Panc1 (cell line): ENCODE measurements around the gene CSRNP2. TPM values are rescaled to one million over a fixed set of nuclear protein-coding genes. Genes with fewer than 3 reads are reported as not detected.

Experiments used
- ATAC-seq: fragments of 200-7000 bp; cut with Tn5 transposase; 2 replicates; pipeline ENCODE4 v1.9.1; 2020; ENCODE audit warnings: mild to moderate bottlenecking, moderate library complexity
- BruUV-seq: library from RNA; stranded (reverse); fragments of 400-500 nt; replicated peaks from 2 replicates; lab custom pipeline; 2021; lab: Mats Ljungman, UMichigan
- CTCF ChIA-PET: fragments of 300-600 bp; sonication (Branson Sonifier 250); formaldehyde crosslinking; loops from one replicate; lab custom pipeline; 2022; ENCODE audit warnings: antibody characterized with exemption; lab: Charles Lee
- POLR2A ChIA-PET: fragments of 300-600 bp; sonication (Branson Sonifier 250); formaldehyde crosslinking; loops from one replicate; lab custom pipeline; 2022; ENCODE audit warnings: antibody characterized with exemption; lab: Charles Lee
- DNase-seq: peaks from one replicate; pipeline ENCODE4 v3.0.0-alpha.2; 2010; ENCODE audit warnings: low read depth, low spot score
- H3K27ac ChIP-seq: 2 replicates; pipeline ENCODE4 v1.5.1; 2011; ENCODE audit warnings: mild to moderate bottlenecking, low read length, inconsistent platforms
- H3K27me3 ChIP-seq: fragments of 200-500 bp; sonication (Bioruptor generic); 2 replicates; pipeline ENCODE4 v1.6.0; 2014; ENCODE audit warnings: low read length, inconsistent platforms; ENCODE audit not compliant: control insufficient read depth, insufficient read depth
- H3K36me3 ChIP-seq: fragments of 200-500 bp; sonication (Bioruptor generic); 2 replicates; pipeline ENCODE4 v1.5.1; 2014; ENCODE audit warnings: inconsistent platforms, mild to moderate bottlenecking, low read length, moderate library complexity; ENCODE audit not compliant: control insufficient read depth, insufficient read depth
- H3K4me1 ChIP-seq: 2 replicates; pipeline ENCODE4 v1.5.1; 2011; ENCODE audit warnings: inconsistent platforms, mild to moderate bottlenecking, low read length, moderate library complexity; ENCODE audit not compliant: control insufficient read depth, insufficient read depth
- H3K4me3 ChIP-seq, 2 experiments: 2 replicates each; pipeline ENCODE4 v1.5.1; 2011 to 2012; ENCODE audit warnings: low read depth in 2 of 2, low read length in 2 of 2, mild to moderate bottlenecking in 2 of 2, inconsistent platforms in 1 of 2, moderate library complexity in 1 of 2
- H3K9me3 ChIP-seq: fragments of 200-500 bp; sonication (Bioruptor generic); 2 replicates; pipeline ENCODE4 v1.5.1; 2014; ENCODE audit warnings: low read depth, mild to moderate bottlenecking, inconsistent platforms, low read length, moderate library complexity; ENCODE audit not compliant: control insufficient read depth, insufficient read depth
- POLR2AphosphoS5 ChIP-seq: IDR thresholded peaks from 2 replicates; pipeline ENCODE4 v1.6.1; 2012; ENCODE audit warnings: mild to moderate bottlenecking, low read depth, low read length, moderate library complexity
- SIN3A ChIP-seq: IDR thresholded peaks from 2 replicates; pipeline ENCODE4 v1.6.1; 2012; ENCODE audit warnings: low read depth, mild to moderate bottlenecking, low read length, moderate library complexity, borderline replicate concordance; ENCODE audit not compliant: insufficient read depth
- TCF7L2 ChIP-seq: IDR thresholded peaks from 2 replicates; pipeline ENCODE4 v1.6.1; 2011; ENCODE audit warnings: mild to moderate bottlenecking, low read depth, low read length, inconsistent platforms
- in situ Hi-C: cut with HindIII; loops from 2 replicates; pipeline ENCODE4 v1.10.0; 2016; ENCODE audit warnings: low sequenced_read_pairs, low pct_unique_long_range_greater_than_20kb
- intact Hi-C: fragments of 100-400 bp; cut with micrococcal nuclease; formaldehyde crosslinking; loops from one replicate; pipeline ENCODE4 v1.10.0; 2022; ENCODE audit not compliant: unreplicated experiment
- total RNA-seq: library from RNA; stranded (reverse); gene quantifications from one replicate; pipeline ENCODE4 v1.2.1, GENCODE V29; 2021; ENCODE audit not compliant: unreplicated experiment
- TF ChIP-seq, protein P1 (sequence below), 2 experiments: IDR thresholded peaks; 2 replicates each; pipeline ENCODE4 v1.6.1; 2011 to 2012; ENCODE audit warnings: low read depth in 2 of 2, control low read depth in 1 of 2, low read length in 1 of 2, mild to moderate bottlenecking in 1 of 2, moderate library complexity in 1 of 2; ENCODE audit not compliant: insufficient read depth in 1 of 2
- TF ChIP-seq, protein P2 (sequence below): fragments of 450-650 bp; IDR thresholded peaks from 2 replicates; pipeline ENCODE4 v1.5.1; 2017; ENCODE audit warnings: mild to moderate bottlenecking

The CSRNP2 gene
- total RNA-seq, 1 experiment from 2014 or later: 50.5 TPM

DNA sequence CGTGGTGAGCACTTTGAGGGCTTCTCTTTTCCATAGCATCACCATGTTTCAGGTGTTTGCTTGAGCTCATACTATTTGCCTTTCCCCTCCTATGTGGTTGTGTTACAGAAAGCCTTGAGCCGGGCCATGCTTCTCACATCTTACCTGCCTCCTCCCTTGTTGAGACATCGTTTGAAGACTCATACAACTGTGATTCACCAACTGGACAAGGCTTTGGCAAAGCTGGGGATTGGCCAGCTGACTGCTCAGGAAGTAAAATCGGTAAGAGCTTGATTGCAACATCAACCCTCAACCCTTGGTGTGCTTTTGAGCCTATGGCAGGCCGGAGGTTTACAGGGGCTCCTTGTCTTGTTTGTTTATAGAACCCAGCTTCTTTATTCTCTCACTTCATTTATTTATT lies 27.2 kb downstream of the CSRNP2 start:
- Histone ChIP-seq H3K27me3 (no peaks in the 10 kb centered on the region), H3K9me3 (no peaks in the 10 kb centered on the region), H3K4me3 (no peak overlapping the region), H3K4me1 (no peaks in the 10 kb centered on the region), H3K27ac (no peak overlapping the region), H3K36me3 (peaks cover 20% of the 10 kb centered on the region)
- intact Hi-C loops (no loop called here), in situ Hi-C loops (no loop called here)
- no peak for TF ChIP-seq SIN3A
- TF ChIP-seq, protein P1, sequence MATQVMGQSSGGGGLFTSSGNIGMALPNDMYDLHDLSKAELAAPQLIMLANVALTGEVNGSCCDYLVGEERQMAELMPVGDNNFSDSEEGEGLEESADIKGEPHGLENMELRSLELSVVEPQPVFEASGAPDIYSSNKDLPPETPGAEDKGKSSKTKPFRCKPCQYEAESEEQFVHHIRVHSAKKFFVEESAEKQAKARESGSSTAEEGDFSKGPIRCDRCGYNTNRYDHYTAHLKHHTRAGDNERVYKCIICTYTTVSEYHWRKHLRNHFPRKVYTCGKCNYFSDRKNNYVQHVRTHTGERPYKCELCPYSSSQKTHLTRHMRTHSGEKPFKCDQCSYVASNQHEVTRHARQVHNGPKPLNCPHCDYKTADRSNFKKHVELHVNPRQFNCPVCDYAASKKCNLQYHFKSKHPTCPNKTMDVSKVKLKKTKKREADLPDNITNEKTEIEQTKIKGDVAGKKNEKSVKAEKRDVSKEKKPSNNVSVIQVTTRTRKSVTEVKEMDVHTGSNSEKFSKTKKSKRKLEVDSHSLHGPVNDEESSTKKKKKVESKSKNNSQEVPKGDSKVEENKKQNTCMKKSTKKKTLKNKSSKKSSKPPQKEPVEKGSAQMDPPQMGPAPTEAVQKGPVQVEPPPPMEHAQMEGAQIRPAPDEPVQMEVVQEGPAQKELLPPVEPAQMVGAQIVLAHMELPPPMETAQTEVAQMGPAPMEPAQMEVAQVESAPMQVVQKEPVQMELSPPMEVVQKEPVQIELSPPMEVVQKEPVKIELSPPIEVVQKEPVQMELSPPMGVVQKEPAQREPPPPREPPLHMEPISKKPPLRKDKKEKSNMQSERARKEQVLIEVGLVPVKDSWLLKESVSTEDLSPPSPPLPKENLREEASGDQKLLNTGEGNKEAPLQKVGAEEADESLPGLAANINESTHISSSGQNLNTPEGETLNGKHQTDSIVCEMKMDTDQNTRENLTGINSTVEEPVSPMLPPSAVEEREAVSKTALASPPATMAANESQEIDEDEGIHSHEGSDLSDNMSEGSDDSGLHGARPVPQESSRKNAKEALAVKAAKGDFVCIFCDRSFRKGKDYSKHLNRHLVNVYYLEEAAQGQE (IDR thresholded peaks at IDR 0.05; ENCODE audit: insufficient read depth in 1 of 2, low read depth in 2 of 2, low read length in 1 of 2): no peak
- TF ChIP-seq TCF7L2: no peak
- TF ChIP-seq, protein P2, sequence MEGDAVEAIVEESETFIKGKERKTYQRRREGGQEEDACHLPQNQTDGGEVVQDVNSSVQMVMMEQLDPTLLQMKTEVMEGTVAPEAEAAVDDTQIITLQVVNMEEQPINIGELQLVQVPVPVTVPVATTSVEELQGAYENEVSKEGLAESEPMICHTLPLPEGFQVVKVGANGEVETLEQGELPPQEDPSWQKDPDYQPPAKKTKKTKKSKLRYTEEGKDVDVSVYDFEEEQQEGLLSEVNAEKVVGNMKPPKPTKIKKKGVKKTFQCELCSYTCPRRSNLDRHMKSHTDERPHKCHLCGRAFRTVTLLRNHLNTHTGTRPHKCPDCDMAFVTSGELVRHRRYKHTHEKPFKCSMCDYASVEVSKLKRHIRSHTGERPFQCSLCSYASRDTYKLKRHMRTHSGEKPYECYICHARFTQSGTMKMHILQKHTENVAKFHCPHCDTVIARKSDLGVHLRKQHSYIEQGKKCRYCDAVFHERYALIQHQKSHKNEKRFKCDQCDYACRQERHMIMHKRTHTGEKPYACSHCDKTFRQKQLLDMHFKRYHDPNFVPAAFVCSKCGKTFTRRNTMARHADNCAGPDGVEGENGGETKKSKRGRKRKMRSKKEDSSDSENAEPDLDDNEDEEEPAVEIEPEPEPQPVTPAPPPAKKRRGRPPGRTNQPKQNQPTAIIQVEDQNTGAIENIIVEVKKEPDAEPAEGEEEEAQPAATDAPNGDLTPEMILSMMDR: no peak
- TF ChIP-seq POLR2AphosphoS5: no peak
- DNase-seq (peak; percentile 24), ATAC-seq (no peak)
- POLR2A ChIA-PET: interaction anchor here (0.5 to 0.7 kb wide), 2 partner anchors 24 to 162 kb away, joined by 4 to 6 read pairs; partner anchors contain the start of gene POU6F1
- CTCF ChIA-PET: interaction anchor here (0.6 kb wide), 1 partner anchor 26 kb away, joined by 3 read pairs; no protein-coding TSS in a partner anchor
- BruUV-seq: no TSS peak

DNA sequence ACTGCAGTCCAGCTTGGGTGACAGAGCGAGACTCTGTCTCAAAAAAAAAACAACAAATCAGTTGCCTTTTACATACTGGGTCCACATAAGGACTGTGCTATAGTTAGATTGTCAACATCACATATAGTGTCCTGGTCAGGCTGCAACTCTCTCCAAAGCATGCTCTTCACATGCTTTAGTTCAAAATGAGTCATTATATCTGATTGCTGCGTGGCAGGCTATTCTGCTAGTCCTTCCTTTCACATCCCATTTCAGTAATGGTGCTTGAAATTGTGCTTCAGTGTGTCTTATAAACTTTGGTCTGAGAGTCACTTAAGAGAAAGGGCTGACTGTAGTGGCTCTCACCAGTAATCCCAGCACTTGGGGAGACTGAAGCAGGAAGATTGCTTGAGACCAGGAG lies 28.3 kb downstream of the CSRNP2 start:
- ATAC-seq: no peak
- Histone ChIP-seq H3K9me3 (no peaks in the 10 kb centered on the region), H3K27me3 (no peaks in the 10 kb centered on the region), H3K27ac (no peak overlapping the region), H3K4me1 (no peaks in the 10 kb centered on the region), H3K4me3 (no peak overlapping the region), H3K36me3 (peaks cover 11% of the 10 kb centered on the region)
- POLR2A ChIA-PET: no interaction called here
- CTCF ChIA-PET: no interaction called here
- DNase-seq: no peak
- BruUV-seq: no TSS peak
- in situ Hi-C loops: no loop called here
- TF ChIP-seq TCF7L2: no peak
- TF ChIP-seq, protein P2: no peak
- TF ChIP-seq, protein P1 (IDR thresholded peaks at IDR 0.05; ENCODE audit: insufficient read depth in 1 of 2, low read depth in 2 of 2, low read length in 1 of 2): no peak
- TF ChIP-seq POLR2AphosphoS5: no peak
- no peak for TF ChIP-seq SIN3A
- intact Hi-C loops: no loop called here
